OCI-LY1 (cell line): ENCODE data around the gene SIM2.

ENCODE experiments used
- CTCF ChIP-seq: fragments of 200-600 bp; sonication (generic), shearing (Covaris generic); IDR thresholded peaks from 2 replicates; pipeline ENCODE4 v1.5.1; 2017; ENCODE audit warnings: mild to moderate bottlenecking, antibody characterized with exemption, low read length, moderate library complexity, mixed read lengths
- EZH2 ChIP-seq: fragments of 200-600 bp; sonication (generic), shearing (Covaris generic); IDR thresholded peaks from 2 replicates; pipeline ENCODE4 v1.8.0; 2017; ENCODE audit warnings: borderline replicate concordance, mixed run types, mild to moderate bottlenecking, antibody characterized with exemption, low read length, moderate library complexity, mixed read lengths

GRCh38 chr21:36732217-36732616 is 33.3 kb downstream of the SIM2 start:
- TF ChIP-seq CTCF (no peak), EZH2 (no peak)
